OCI-LY3 (cell line): ENCODE data around the gene TIMP4.

Experiments
- EZH2phosphoT487 ChIP-seq: fragments of 200-600 bp; shearing (Covaris generic); IDR thresholded peaks from 2 replicates; pipeline ENCODE4 v1.6.1; 2018; ENCODE audit warnings: antibody characterized with exemption, mixed run types, low read depth
- TF ChIP-seq, protein P1 (sequence below): fragments of 200-600, 300-600 bp; sonication (generic); IDR thresholded peaks from 2 replicates; pipeline ENCODE4 v1.5.1; 2014; ENCODE audit warnings: antibody characterized with exemption, low read length, low read depth

- TF ChIP-seq, protein P1, sequence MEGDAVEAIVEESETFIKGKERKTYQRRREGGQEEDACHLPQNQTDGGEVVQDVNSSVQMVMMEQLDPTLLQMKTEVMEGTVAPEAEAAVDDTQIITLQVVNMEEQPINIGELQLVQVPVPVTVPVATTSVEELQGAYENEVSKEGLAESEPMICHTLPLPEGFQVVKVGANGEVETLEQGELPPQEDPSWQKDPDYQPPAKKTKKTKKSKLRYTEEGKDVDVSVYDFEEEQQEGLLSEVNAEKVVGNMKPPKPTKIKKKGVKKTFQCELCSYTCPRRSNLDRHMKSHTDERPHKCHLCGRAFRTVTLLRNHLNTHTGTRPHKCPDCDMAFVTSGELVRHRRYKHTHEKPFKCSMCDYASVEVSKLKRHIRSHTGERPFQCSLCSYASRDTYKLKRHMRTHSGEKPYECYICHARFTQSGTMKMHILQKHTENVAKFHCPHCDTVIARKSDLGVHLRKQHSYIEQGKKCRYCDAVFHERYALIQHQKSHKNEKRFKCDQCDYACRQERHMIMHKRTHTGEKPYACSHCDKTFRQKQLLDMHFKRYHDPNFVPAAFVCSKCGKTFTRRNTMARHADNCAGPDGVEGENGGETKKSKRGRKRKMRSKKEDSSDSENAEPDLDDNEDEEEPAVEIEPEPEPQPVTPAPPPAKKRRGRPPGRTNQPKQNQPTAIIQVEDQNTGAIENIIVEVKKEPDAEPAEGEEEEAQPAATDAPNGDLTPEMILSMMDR = no peak
- no peak for TF ChIP-seq EZH2phosphoT487
Measured at GRCh38 chr3:12148183-12148940, 10.3 kb downstream of the TIMP4 start.
